Amniotic epithelial cell (primary cell): ENCODE results near the gene SIN3B.

Experiments used
- DNase-seq: peaks from one replicate; pipeline ENCODE4 v3.0.0-alpha.2; 2010; ENCODE audit warnings: low read depth

Gene SIN3B

GRCh38 chr19:16888629-16889365, 59.6 kb downstream of the SIN3B start, which contains the start of gene F2RL3:
Gene F2RL3 (plus strand): TSS chr19:16888999. CDS start chr19:16889190, 191 bp downstream.
- peak; percentile 67 for DNase-seq

- DNase-seq, result no peak
These were observed 60.2 kb downstream of the SIN3B start for GRCh38 chr19:16889366-16889882.

GRCh38 chr19:16889883-16890460, 60.8 kb downstream of the SIN3B start:
- no peak for DNase-seq

- no peak for DNase-seq
These were observed 61.4 kb downstream of the SIN3B start for GRCh38 chr19:16890461-16891184.

GRCh38 chr19:16891696-16892382, 62.6 kb downstream of the SIN3B start:
- no peak for DNase-seq

- DNase-seq, result no peak
These were observed 63.2 kb downstream of the SIN3B start for GRCh38 chr19:16892436-16892835.

- no peak for DNase-seq
These were observed 63.9 kb downstream of the SIN3B start for GRCh38 chr19:16892868-16893685.

- no peak for DNase-seq
These were observed 64.4 kb downstream of the SIN3B start for GRCh38 chr19:16893686-16893989.

GRCh38 chr19:16894080-16894479, 64.9 kb downstream of the SIN3B start:
- no peak for DNase-seq

GRCh38 chr19:16895467-16896145, 66.4 kb downstream of the SIN3B start:
- DNase-seq, result no peak

- no peak for DNase-seq
These were observed 67.2 kb downstream of the SIN3B start for GRCh38 chr19:16896146-16897028.

GRCh38 chr19:16897029-16897855, 68.0 kb downstream of the SIN3B start:
- DNase-seq, result peak; percentile 96

- peak; percentile 42 for DNase-seq
These were observed 68.6 kb downstream of the SIN3B start for GRCh38 chr19:16897856-16898161.

- DNase-seq, result no peak
These were observed 69.3 kb downstream of the SIN3B start for GRCh38 chr19:16898361-16899015.

- no peak for DNase-seq
These were observed 70.4 kb downstream of the SIN3B start for GRCh38 chr19:16899566-16900075.

GRCh38 chr19:16901491-16902175, 72.4 kb downstream of the SIN3B start:
- DNase-seq, result no peak

GRCh38 chr19:16902545-16902944, 73.3 kb downstream of the SIN3B start:
- DNase-seq, result no peak

GRCh38 chr19:16903347-16903746, 74.1 kb downstream of the SIN3B start:
- no peak for DNase-seq
